ENCODE data around the gene KRTAP2-1. TPM values are rescaled to one million over a fixed set of nuclear protein-coding genes. Genes with fewer than 3 reads are reported as not detected.
"Not testable (repeated sequence)": the region's sequence is repeated elsewhere in the genome, so short reads cannot be mapped to it uniquely, and the experiment has no call there.

The KRTAP2-1 gene
- total RNA-seq, 1 experiment from 2014 or later, result not detected

DNA sequence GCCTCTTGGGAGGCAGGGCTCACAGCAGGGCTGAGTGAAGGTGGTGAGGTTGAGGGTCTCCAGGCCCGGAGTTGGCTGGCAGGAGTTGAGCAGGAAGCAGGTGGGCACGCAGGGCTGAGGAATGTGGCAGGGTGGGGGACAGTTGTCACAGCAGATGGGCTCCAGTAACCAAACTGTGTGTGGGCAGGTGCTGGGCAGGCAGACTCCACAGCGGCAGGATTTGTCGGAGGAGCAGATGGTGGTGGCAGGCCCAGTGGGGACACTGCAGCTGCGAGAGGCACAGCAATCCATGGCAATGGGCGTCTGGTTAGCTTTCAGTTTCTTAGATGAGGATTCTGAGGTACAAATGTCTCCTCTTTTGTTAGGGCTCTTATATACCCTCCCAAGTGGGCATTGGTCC, 47.6 kb downstream of the KRTAP2-1 start, which contains the start of gene KRTAP3-2:
Gene KRTAP3-2, minus strand, starts transcription at position 344 of the 400 bp plus-strand sequence. Its CDS starts 53 bp downstream, at position 291.
- H2AFZ ChIP-seq (ENCODE audit: low read depth, low read length, poor library complexity, severe bottlenecking); H3K4me2 ChIP-seq (ENCODE audit: low read length); H3K27me3 ChIP-seq (ENCODE audit: insufficient read depth, low read length); ATAC-seq; H3K36me3 ChIP-seq (ENCODE audit: control insufficient read depth in 1 of 2, insufficient read depth in 2 of 2, low read length in 2 of 2); intact Hi-C loops (cut with micrococcal nuclease); RAD21 ChIA-PET (ENCODE audit: low non-redundant PET in 1 of 2, low total read pairs in 2 of 2, uncharacterized antibody in 2 of 2, unreplicated experiment in 2 of 2); BruUV-seq (replicated peaks); DNase-seq (ENCODE audit: low read depth, low spot score); H3K79me2 ChIP-seq (ENCODE audit: insufficient read depth, low read length); H3K9ac ChIP-seq (ENCODE audit: low read length); CTCF ChIA-PET; H3K9me3 ChIP-seq (ENCODE audit: control insufficient read depth in 1 of 2, insufficient read depth in 1 of 2, low read depth in 1 of 2, low read length in 2 of 2); H4K20me1 ChIP-seq (ENCODE audit: insufficient read depth); H3K4me3 ChIP-seq (replicated peaks in 1 of 2; ENCODE audit: low read depth in 1 of 2, low read length in 2 of 2); H3K9me2 ChIP-seq (ENCODE audit: insufficient read depth); H3K27ac ChIP-seq (ENCODE audit: low read depth, low read length); POLR2A ChIA-PET: not testable (repeated sequence)
- peaks cover 5 to 14% of the 10 kb centered on the region in 2 experiments for H3K4me1 ChIP-seq (ENCODE audit: control insufficient read depth in 1 of 2, insufficient read depth in 2 of 2, low read length in 2 of 2)

DNA sequence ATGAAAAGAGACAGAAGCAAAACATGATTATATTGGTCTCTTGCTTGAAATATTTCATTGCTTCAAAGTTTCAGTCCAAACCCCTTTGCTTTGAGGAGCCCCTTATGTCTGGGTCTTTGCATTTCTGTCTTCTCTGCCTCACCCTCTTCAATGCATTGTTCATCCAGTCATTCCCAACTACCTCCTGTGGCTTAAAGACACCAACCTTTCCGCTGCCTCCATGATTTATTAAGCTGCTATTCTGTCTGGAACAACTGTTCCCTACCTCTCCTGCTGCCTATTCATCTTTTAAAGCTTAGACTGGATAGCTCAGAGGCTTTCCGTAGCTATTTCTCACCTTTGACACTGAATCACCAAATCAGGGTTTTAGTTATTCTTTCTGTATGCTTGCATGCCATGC, 49.8 kb downstream of the KRTAP2-1 start:
- Histone ChIP-seq H3K4me1 (ENCODE audit: control insufficient read depth in 1 of 2, insufficient read depth in 2 of 2, low read length in 2 of 2) (peaks cover 5 to 18% of the 10 kb centered on the region in 2 experiments; a peak in 3 of 4 replicates), H4K20me1 (ENCODE audit: insufficient read depth) (no peaks in the 10 kb centered on the region), H3K9me2 (ENCODE audit: insufficient read depth) (no peaks in the 10 kb centered on the region; the same call in 1 of the 2 replicates), H3K27ac (ENCODE audit: low read depth, low read length) (no peak overlapping the region), H3K36me3 (ENCODE audit: control insufficient read depth in 1 of 2, insufficient read depth in 2 of 2, low read length in 2 of 2) (no peaks in the 10 kb centered on the region), H3K4me3 (replicated peaks in 1 of 2; ENCODE audit: low read depth in 1 of 2, low read length in 2 of 2) (no peak overlapping the region), H2AFZ (ENCODE audit: low read depth, low read length, poor library complexity, severe bottlenecking) (peak overlapping the region; percentile 64), H3K4me2 (ENCODE audit: low read length) (0 out of 2 replicates have a peak overlapping the region, but pooled peaks have one; percentile 22), H3K9me3 (ENCODE audit: control insufficient read depth in 1 of 2, insufficient read depth in 1 of 2, low read depth in 1 of 2, low read length in 2 of 2) (peaks cover 0 to 4% of the 10 kb centered on the region in 2 experiments; a peak in 1 of 4 replicates), H3K9ac (ENCODE audit: low read length) (no peak overlapping the region), H3K27me3 (ENCODE audit: insufficient read depth, low read length) (no peaks in the 10 kb centered on the region), H3K79me2 (ENCODE audit: insufficient read depth, low read length) (no peaks in the 10 kb centered on the region)
- ATAC-seq (no peak; the same call in 1 of the 2 replicates), DNase-seq (ENCODE audit: low read depth, low spot score) (no peak)
- intact Hi-C loops (cut with micrococcal nuclease), result no loop called here
- POLR2A ChIA-PET, result interaction anchor here (0.8 kb wide), 1 partner anchor 41 kb away, joined by 3 read pairs; no protein-coding TSS in a partner anchor
- TF ChIP-seq ZNF274 (IDR thresholded peaks at IDR 0.05; ENCODE audit: low read depth, low read length) (no peak), EZH2 (IDR thresholded peaks at IDR 0.05) (no peak), SIN3A (IDR thresholded peaks at IDR 0.05; ENCODE audit: low read depth) (no peak), SRF (IDR thresholded peaks at IDR 0.05; ENCODE audit: low read depth) (no peak)
- TF ChIP-seq, protein P1, sequence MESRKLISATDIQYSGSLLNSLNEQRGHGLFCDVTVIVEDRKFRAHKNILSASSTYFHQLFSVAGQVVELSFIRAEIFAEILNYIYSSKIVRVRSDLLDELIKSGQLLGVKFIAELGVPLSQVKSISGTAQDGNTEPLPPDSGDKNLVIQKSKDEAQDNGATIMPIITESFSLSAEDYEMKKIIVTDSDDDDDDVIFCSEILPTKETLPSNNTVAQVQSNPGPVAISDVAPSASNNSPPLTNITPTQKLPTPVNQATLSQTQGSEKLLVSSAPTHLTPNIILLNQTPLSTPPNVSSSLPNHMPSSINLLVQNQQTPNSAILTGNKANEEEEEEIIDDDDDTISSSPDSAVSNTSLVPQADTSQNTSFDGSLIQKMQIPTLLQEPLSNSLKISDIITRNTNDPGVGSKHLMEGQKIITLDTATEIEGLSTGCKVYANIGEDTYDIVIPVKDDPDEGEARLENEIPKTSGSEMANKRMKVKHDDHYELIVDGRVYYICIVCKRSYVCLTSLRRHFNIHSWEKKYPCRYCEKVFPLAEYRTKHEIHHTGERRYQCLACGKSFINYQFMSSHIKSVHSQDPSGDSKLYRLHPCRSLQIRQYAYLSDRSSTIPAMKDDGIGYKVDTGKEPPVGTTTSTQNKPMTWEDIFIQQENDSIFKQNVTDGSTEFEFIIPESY (IDR thresholded peaks at IDR 0.05; ENCODE audit: extremely low read depth, insufficient replicate concordance, low read length), result no peak
- TF ChIP-seq, protein P2, sequence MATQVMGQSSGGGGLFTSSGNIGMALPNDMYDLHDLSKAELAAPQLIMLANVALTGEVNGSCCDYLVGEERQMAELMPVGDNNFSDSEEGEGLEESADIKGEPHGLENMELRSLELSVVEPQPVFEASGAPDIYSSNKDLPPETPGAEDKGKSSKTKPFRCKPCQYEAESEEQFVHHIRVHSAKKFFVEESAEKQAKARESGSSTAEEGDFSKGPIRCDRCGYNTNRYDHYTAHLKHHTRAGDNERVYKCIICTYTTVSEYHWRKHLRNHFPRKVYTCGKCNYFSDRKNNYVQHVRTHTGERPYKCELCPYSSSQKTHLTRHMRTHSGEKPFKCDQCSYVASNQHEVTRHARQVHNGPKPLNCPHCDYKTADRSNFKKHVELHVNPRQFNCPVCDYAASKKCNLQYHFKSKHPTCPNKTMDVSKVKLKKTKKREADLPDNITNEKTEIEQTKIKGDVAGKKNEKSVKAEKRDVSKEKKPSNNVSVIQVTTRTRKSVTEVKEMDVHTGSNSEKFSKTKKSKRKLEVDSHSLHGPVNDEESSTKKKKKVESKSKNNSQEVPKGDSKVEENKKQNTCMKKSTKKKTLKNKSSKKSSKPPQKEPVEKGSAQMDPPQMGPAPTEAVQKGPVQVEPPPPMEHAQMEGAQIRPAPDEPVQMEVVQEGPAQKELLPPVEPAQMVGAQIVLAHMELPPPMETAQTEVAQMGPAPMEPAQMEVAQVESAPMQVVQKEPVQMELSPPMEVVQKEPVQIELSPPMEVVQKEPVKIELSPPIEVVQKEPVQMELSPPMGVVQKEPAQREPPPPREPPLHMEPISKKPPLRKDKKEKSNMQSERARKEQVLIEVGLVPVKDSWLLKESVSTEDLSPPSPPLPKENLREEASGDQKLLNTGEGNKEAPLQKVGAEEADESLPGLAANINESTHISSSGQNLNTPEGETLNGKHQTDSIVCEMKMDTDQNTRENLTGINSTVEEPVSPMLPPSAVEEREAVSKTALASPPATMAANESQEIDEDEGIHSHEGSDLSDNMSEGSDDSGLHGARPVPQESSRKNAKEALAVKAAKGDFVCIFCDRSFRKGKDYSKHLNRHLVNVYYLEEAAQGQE (IDR thresholded peaks at IDR 0.05; ENCODE audit: low read depth), result no peak
- TF ChIP-seq, protein P3, sequence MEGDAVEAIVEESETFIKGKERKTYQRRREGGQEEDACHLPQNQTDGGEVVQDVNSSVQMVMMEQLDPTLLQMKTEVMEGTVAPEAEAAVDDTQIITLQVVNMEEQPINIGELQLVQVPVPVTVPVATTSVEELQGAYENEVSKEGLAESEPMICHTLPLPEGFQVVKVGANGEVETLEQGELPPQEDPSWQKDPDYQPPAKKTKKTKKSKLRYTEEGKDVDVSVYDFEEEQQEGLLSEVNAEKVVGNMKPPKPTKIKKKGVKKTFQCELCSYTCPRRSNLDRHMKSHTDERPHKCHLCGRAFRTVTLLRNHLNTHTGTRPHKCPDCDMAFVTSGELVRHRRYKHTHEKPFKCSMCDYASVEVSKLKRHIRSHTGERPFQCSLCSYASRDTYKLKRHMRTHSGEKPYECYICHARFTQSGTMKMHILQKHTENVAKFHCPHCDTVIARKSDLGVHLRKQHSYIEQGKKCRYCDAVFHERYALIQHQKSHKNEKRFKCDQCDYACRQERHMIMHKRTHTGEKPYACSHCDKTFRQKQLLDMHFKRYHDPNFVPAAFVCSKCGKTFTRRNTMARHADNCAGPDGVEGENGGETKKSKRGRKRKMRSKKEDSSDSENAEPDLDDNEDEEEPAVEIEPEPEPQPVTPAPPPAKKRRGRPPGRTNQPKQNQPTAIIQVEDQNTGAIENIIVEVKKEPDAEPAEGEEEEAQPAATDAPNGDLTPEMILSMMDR (IDR thresholded peaks at IDR 0.05 in 2 of 3, conservative IDR thresholded peaks at IDR 0.05 in 1 of 3; ENCODE audit: borderline replicate concordance in 1 of 3, insufficient read depth in 1 of 3, low read depth in 2 of 3, low read length in 2 of 3), result no peak
- CTCF ChIA-PET, result no interaction called here
- no TSS peak for BruUV-seq (replicated peaks)
- RAD21 ChIA-PET (ENCODE audit: low non-redundant PET in 1 of 2, low total read pairs in 2 of 2, uncharacterized antibody in 2 of 2, unreplicated experiment in 2 of 2), result no interaction called here

Measured in HCT116 (cell line).